Endodermal cell (in vitro differentiated cells): ENCODE results near the gene NUTM2G. TPM values are rescaled to one million over a fixed set of nuclear protein-coding genes. Genes with fewer than 3 reads are reported as not detected.
"Not testable (repeated sequence)": the region's sequence is repeated elsewhere in the genome, so short reads cannot be mapped to it uniquely, and the experiment has no call there.

ENCODE experiments used
- DNase-seq: peaks from one replicate; pipeline ENCODE4 v3.0.0-alpha.2; 2017
- H3K27ac ChIP-seq: 2 replicates; pipeline ENCODE4 v1.5.1; 2013; ENCODE audit warnings: mild to moderate bottlenecking, low read depth, low read length, moderate library complexity
- H3K27me3 ChIP-seq: 2 replicates; pipeline ENCODE4 v1.6.1; 2013; ENCODE audit warnings: mild to moderate bottlenecking, low read length, moderate library complexity; ENCODE audit not compliant: insufficient read depth, control insufficient read depth, poor library complexity, severe bottlenecking
- H3K36me3 ChIP-seq: 2 replicates; pipeline ENCODE4 v1.7.0; 2013; ENCODE audit warnings: mild to moderate bottlenecking, low read length, moderate library complexity; ENCODE audit not compliant: control insufficient read depth, insufficient read depth
- H3K4me1 ChIP-seq: one replicate; pipeline ENCODE4 v1.7.0; 2013; ENCODE audit warnings: low read length; ENCODE audit not compliant: control insufficient read depth, insufficient read depth
- H3K4me3 ChIP-seq: 2 replicates; pipeline ENCODE4 v1.5.1; 2013; ENCODE audit warnings: mild to moderate bottlenecking, low read length, moderate library complexity
- H3K9ac ChIP-seq: 2 replicates; pipeline ENCODE4 v1.6.1; 2013; ENCODE audit warnings: mild to moderate bottlenecking, low read length, moderate library complexity; ENCODE audit not compliant: poor library complexity, severe bottlenecking; ENCODE audit errors: extremely low read depth
- H3K9me3 ChIP-seq: 2 replicates; pipeline ENCODE4 v1.6.1; 2013; ENCODE audit warnings: mild to moderate bottlenecking, low read length, moderate library complexity; ENCODE audit not compliant: control insufficient read depth
- H3K27ac Mint-ChIP-seq: 2 replicates; pipeline ENCODE4 v1.8.0; 2020; ENCODE audit warnings: mixed read lengths
- H3K27me3 Mint-ChIP-seq: 2 replicates; pipeline ENCODE4 v1.8.0; 2021; ENCODE audit warnings: mild to moderate bottlenecking, mixed read lengths; ENCODE audit not compliant: insufficient read depth
- H3K36me3 Mint-ChIP-seq: 2 replicates; pipeline ENCODE4 v1.8.0; 2020; ENCODE audit warnings: low read depth, mixed read lengths
- H3K4me1 Mint-ChIP-seq: 2 replicates; pipeline ENCODE4 v1.8.0; 2020; ENCODE audit warnings: mixed read lengths
- H3K4me3 Mint-ChIP-seq: 2 replicates; pipeline ENCODE4 v1.8.0; 2020; ENCODE audit warnings: mild to moderate bottlenecking, moderate library complexity, mixed read lengths
- H3K9me3 Mint-ChIP-seq: 2 replicates; pipeline ENCODE4 v1.8.0; 2020; ENCODE audit warnings: mild to moderate bottlenecking, mixed read lengths
- CTCF ChIP-seq: fragments of 200-600 bp; sonication (generic); conservative IDR thresholded peaks from 2 replicates; pipeline ENCODE4 v1.5.0; 2021; ENCODE audit warnings: antibody characterized with exemption, mild to moderate bottlenecking
- WGBS, 2 experiments: methylation state at CpG; one replicate each; pipeline versions ENCODE4 v1.1.5 to v1.1.7; 2013; ENCODE audit warnings: missing lambda C conversion rate in 2 of 2, mixed read lengths in 1 of 2; ENCODE audit not compliant: insufficient coverage in 1 of 2, insufficient read length in 1 of 2; 5-methylcytosine and 5-hydroxymethylcytosine counted together
- long read RNA-seq, 4 experiments: library from polyadenylated mRNA in 2 of 4; library from RNA in 1 of 4; library from capped mRNA in 1 of 4; stranded (forward) in 3 of 4; unstranded in 1 of 4; transcript quantifications; one replicate each; pipeline ENCODE4 v2.0.0, GENCODE V29; 2020 to 2021; ENCODE audit warnings: inconsistent platforms in 1 of 4
- polyA plus RNA-seq, 2 experiments: library from polyadenylated mRNA; stranded (reverse); fragments of 50-300 nt; gene quantifications; one replicate each; pipeline ENCODE4 v1.2.3, GENCODE V29; 2013
- total RNA-seq, 2 donors: library from RNA; stranded (reverse); fragmentation: NEBNext Ultra II Directional in 1 of 2; extraction: Animal tissue kit (Norgen Biotek cat#: 25700) in 1 of 2; gene quantifications; 2 replicates in 1 of 2; 3 replicates in 1 of 2; pipeline ENCODE4 v1.2.1, GENCODE V29; 2021

The NUTM2G gene, protein sequence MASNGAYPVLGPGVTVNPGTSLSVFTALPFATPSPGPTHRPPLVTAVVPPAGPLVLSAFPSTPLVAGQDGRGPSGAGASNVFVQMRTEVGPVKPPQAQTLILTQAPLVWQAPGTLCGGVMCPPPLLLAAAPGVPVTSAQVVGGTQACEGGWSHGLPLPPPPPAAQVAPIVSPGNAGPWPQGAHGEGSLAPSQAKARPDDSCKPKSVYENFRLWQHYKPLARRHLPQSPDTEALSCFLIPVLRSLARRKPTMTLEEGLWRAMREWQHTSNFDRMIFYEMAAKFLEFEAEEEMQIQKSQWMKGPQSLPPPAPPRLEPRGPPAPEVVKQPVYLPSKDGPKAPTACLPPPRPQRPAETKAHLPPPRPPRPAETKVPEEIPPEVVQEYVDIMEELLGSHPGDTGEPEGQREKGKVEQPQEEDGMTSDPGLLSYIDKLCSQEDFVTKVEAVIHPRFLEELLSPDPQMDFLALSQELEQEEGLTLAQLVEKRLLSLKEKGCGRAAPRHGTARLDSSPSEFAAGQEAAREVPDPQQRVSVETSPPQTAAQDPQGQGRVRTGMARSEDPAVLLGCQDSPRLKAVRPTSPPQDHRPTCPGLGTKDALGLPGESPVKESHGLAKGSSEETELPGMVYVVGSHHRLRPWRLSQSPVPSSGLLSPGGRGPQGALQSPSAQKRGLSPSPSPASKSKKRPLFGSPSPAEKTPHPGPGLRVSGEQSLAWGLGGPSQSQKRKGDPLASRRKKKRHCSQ
- total RNA-seq, result not detected
- not detected for polyA plus RNA-seq (2013, experiment 1 of 2)
- polyA plus RNA-seq (2013, experiment 2 of 2), result not detected
- long read RNA-seq, experiment 1, result 0 reads
- long read RNA-seq, experiment 2, result 0 reads
- long read RNA-seq, experiment 3, partial matches to known transcripts, result 0 of 1 reads
- long read RNA-seq, experiment 3, other reads (novel, unspliced or antisense), result 1 of 1 reads
- long read RNA-seq, experiment 4, result 0 reads

DNA sequence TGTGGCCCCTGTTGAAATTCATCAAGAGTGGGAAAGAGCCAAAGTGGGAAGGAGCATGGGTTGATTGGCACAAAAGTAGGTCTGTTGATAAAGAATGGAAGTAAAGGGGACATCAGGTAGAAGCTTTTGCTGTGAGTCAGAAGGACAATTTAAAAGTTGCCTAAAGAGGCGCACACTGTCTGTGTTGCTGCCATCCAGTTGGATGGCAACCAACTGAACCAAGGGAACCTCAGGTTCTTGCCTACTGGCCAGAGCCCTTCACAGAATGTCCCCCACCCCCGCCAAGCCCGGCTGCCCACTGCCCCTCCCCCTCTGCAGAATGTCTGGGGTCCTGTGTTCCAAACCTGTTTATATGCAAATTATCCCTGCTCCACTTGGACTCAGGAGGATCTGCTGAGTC lies at the start of gene NUTM2G:
NUTM2G (plus strand) TSS at position 301 of the 400 bp plus-strand sequence. CDS start 182 bp downstream, outside the sequence.
- not testable (repeated sequence) for H3K9me3 ChIP-seq, H3K4me1 ChIP-seq, H3K9ac ChIP-seq, H3K4me3 Mint-ChIP-seq, H3K36me3 ChIP-seq, H3K9me3 Mint-ChIP-seq, DNase-seq, H3K27me3 Mint-ChIP-seq, H3K36me3 Mint-ChIP-seq, H3K4me3 ChIP-seq, H3K27ac ChIP-seq, H3K4me1 Mint-ChIP-seq, H3K27me3 ChIP-seq, H3K27ac Mint-ChIP-seq
- WGBS, 2 experiments, result no CpG with 5 or more reads among the region's 3 CpGs

DNA sequence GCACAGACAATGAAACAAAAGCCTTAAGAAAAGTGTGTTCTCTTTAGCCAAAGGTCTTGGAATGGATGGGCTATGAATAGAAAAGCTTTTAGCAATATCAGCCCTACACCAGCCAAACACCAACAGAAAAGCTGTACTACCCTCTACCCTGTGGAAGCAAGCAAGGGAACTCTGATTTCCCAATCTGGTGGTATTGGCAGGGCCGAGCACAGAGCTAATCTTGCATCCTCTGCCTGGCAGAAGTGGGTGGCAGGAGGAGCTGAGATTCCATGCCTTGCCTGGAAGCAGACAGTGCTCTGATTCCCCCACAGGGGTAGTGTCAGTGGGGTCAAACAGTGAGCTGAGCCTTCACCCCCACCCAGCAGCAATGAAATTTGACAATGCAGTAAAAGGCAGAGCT lies 44.7 kb upstream of the NUTM2G start:
- Histone ChIP-seq H3K9me3 (no peaks in the 10 kb centered on the region), H3K36me3 (no peaks in the 10 kb centered on the region), H3K4me1 (no peaks in the 10 kb centered on the region), H3K27ac (no peak overlapping the region), H3K9ac (no peak overlapping the region), H3K27me3 (no peaks in the 10 kb centered on the region), H3K4me3 (no peak overlapping the region)
- Mint-ChIP-seq H3K27me3 (peaks cover 2% of the 10 kb centered on the region), H3K9me3 (no peaks in the 10 kb centered on the region), H3K27ac (no peak overlapping the region), H3K4me1 (peaks cover 3% of the 10 kb centered on the region), H3K4me3 (no peak overlapping the region), H3K36me3 (peaks cover 2% of the 10 kb centered on the region)
- no peak for DNase-seq
- 20 to 46% methylated on average over 1 of the region's 1 CpG for WGBS, 2 experiments
- no peak for TF ChIP-seq CTCF

- no peaks in the 10 kb centered on the region for H3K4me1 ChIP-seq
- no peaks in the 10 kb centered on the region for H3K36me3 ChIP-seq
- no peak overlapping the region for H3K9ac ChIP-seq
- Mint-ChIP-seq H3K9me3 (no peaks in the 10 kb centered on the region), H3K4me1 (peaks cover 3% of the 10 kb centered on the region), H3K27me3 (peaks cover 2% of the 10 kb centered on the region), H3K27ac (no peak overlapping the region), H3K4me3 (no peak overlapping the region), H3K36me3 (peaks cover 2% of the 10 kb centered on the region)
- no peak overlapping the region for H3K27ac ChIP-seq
- no peak for TF ChIP-seq CTCF
- no peaks in the 10 kb centered on the region for H3K9me3 ChIP-seq
- no peaks in the 10 kb centered on the region for H3K27me3 ChIP-seq
- WGBS, 2 experiments, result 86% methylated on average over 2 of the region's 2 CpGs; no CpG with 5 or more reads in 1 of the 2 experiments
- H3K4me3 ChIP-seq, result no peak overlapping the region
- DNase-seq, result no peak
These were observed 44.2 kb upstream of the NUTM2G start for GRCh38 chr9:96884443-96884842.
